Superior temporal gyrus (tissue), 1 donor: ENCODE measurements around the gene GDF11.

Experiments
- DNase-seq: peaks from one replicate; pipeline ENCODE4 v3.0.0-alpha.2; 2016; ENCODE audit errors: extremely low spot score

The GDF11 gene

DNA sequence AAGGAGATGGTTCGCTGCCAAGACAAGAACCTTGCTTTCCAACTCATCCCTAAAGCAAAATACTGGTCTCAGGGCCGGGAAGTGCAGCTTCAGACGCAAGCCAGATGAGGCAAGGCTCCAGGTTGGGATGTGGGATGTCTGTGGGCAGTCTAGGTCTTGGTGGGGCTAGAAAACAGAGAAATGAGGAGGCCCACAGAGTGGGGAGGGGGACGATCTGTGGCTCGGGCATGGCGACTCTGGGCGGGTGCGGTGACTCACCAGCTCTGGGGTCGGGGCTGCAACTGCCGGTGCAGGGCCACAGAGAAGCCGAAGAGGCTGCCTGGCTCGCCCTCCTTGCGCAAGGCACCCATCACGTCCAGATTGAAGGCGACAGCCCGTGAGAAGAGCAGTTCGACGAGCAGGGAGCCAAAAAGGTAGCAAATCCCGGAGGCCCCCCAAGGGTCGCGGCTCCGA, 35.7 kb upstream of the GDF11 start:
- no peak for DNase-seq

DNA sequence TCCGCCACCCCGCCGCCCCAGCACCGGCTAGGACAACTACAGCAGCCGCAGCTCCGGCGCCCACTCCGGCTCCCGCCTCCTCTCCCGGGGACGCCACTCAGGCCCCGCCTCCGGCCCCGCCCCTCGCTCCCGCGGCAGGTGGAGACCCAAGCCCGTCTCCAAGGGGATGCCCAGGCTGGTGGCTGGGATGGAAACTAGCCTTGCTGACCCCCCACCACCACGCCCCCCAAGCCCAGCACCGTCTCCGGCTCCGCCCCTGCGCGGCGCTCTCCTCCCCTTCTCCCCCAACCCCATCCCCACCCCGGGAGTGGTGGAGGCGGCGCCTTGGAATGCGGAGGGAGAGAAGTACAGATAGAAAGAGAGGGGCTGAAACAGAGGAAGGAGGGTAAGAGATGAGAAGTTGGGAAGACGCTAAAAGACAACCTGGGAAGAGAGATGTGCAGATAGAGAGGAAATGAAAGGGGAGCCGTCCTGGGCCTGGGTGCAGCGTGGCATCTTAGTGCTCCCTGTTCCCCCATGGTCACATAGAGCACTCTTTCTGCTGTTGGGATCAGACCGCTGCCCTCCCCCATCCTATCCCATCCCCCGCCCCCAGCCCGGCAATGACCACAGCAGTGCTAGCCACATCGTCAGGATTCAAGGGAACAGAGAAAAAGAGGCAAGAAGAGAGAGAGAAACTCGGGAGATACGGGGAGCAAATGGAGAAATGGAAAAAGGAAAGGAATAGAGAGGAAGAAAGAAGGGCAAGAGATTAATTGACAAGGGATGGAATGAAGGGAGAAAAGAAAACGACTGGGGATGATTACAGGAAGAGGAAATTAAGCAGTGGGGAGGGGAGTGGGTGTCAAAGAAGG, 34.9 kb upstream of the GDF11 start, which contains the start of gene ITGA7:
Gene ITGA7 (minus strand): TSS at position 64 of the 854 bp plus-strand sequence. CDS start 222 bp downstream, outside the sequence.
- DNase-seq = no peak

DNA sequence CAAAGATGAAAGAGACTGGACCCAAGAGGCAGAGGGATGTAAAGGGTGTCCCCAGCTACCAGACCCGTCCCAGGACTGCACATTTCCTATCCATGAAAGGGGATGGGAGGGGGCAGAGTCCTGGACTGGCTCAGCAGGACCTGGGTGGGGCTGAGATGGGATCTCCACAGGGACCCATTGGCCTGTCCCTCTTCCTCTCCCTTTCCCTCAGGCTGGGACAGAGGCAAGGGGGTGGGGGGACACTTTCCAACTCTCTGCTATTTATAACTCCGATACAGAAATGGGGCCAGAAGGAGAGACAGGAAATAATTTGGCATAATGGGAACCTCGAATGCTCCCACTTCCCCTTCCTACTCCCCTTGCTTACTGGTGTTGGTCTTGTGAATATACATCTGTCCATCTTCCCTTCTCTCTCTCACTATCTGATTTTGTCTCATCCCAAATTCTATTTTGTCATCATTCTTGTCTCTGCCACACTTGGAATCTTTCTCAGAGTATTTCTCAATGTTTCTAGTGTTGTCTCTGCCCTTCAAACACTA, 34.2 kb upstream of the GDF11 start:
- DNase-seq = no peak

DNA sequence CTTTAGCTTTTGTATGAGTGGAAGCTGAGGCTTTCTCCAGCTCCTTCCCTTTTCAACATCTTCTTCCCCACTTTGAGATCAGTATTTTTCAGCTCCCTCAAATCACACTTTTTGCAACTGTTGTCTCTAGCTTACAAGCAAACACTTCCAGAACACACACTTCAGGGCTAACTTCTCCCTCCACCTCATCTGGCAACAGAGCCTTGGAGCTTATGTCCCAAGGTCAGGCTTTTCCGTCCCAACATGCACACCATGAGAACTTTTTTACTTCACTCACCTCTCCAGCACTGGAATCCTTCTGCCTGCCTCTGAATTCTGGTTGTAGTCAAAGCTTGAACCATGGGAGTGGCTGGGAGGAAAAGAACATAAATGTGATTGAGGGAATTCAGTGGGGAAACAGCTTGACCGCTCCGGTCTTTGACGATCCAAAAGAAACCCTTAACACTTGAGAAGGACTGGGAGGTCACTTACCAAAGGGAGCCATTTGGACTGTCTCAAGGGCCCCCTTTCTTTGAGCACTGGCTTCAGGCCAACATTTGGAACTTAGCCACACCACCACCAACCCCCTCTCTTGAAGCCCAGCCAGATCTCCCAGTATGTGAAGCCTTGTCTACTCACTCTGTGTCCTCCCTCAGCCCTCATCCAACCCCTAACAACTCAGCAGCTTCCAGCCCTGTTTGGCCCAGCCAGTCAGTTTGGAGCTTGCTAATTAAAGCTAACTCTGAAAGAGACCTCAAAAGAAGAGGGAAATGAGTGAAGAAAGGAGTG, 31.0 kb upstream of the GDF11 start:
- DNase-seq = peak; percentile 18

DNA sequence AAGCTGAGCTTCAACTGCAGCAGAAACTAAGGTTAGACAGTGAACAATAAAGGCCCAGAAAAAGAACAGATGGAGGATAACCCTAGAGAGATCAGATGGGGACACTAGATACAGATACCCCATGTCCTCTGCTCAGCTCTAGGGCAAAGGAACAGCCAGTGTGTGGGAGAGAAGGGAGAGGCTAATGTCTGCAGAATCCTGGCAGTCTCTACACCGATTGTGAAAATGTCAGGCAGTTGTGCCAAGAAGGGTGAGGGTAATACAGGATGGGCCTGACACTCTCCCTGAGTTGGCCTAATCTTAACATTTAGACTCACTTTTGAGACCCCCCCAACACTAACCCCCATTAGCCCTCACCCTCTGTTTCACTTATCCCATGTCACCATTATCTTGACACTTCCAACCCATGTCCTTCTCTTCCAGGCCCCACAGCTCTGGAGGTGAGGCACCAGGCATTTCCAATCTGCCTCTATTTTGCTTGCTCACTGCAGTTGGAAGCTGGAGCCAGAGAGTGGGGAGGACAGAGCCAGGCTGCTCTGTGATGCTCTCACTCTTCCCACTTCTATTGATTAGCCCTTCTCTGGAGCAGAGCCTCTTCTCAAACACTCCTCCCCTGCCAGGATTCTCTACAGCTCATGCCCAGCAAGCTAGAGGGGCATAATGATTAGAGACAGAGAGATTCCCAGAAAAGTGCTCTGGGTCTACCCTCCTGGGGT, 30.1 kb upstream of the GDF11 start:
- DNase-seq = no peak

DNA sequence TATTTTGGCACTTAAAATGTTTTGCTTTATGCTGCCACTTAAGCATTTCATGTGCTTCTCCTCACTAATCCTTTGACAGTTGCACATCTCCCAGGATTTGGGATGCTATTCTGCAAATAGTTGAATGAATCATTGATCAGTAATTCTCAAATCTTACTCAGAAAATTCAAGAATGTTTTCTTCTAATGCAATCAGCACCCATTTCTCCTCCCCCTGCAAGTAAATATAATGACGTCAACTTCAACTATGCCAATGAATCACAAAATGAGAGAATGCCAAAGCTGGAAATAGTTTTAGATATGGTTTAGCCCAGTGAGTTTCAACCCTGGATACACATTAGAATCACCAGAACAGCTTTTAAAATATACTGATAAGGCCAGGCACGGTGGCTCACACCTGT, 29.2 kb upstream of the GDF11 start:
- peak; percentile 8 for DNase-seq

DNA sequence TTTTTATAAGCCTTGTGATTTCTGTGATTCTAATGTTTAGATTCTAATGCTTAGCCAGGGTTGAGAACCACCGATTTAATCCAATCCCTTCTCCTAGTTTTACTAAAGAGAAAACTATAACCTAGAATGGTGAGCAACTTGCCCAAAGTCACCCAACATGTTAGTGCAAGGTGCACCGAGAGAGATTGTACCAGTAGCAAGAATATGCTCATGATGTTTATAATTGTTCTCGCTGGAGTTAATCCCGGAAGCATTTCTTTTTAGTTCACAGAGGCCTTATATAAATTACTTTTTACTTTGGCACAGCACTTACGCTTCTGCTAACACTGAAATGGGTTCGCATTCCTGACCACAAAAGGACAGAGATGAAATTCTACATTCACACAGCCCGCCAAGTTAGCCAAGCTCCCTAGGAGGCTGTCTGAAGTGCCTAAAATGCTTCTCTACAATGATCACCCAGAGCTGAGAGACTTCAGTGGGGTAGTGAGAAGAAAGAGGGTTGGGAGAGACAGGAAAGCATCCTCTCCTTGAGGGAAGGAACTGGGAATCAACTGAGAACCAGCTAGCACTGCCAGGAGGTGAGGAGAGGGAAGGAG, 27.7 kb upstream of the GDF11 start:
- DNase-seq = no peak

DNA sequence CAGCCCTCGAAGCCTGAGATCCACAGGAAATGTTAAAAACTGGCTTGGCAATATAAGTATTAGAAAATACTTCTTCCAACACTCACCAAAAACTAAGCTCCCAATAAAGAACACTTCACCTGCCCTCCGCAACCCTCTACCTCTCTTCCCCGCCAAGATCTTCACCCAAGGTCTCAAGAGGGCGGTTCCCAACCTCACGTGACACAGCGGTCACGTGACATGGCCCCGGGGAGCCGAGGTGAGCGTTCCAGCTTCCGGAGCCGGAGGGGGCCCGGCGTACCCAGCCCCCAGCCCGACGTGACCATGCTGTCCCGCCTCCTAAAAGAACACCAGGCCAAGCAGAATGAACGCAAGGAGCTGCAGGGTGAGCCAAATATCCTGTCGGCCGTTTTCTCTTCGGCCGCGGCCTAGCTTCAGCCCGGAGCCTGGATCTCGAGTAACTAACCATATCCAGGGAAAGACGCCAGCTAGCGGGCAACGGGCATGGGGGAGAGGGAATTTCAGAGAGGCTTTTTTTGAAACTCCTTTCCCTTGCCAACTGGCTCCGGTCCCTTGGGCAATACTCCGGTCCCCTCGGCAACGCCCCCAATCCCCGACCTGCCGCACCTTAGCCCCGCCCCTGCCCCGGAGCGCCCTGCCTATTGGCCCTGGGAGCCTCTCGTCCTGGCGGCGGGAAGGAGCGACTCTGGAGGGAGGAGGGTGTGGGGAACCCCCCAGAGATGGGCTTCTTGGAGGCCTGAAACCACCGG, 26.9 kb upstream of the GDF11 start, which contains the start of gene BLOC1S1:
Gene BLOC1S1 (plus strand): TSS at position 214 of the 749 bp plus-strand sequence. CDS start 6 bp downstream, at position 220.
- peak; percentile 94 for DNase-seq

DNA sequence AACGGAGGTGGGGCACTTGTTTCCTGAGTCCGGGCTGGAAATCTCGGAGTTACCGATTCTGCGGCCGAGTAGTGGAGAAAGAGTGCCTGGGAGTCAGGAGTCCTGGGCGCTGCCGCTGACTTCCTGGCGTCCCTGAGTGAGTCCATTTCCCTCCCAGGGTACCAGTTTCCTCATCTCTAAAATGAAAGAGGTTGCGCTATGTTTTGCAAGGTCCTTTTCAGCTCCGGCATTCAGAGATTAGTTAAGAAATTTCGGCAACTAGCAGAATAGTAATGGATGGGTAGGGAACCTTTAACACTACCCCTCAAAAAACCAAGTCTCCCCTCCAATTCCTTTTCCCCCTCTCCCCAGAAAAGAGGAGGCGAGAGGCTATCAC, 26.4 kb upstream of the GDF11 start:
- DNase-seq = no peak

DNA sequence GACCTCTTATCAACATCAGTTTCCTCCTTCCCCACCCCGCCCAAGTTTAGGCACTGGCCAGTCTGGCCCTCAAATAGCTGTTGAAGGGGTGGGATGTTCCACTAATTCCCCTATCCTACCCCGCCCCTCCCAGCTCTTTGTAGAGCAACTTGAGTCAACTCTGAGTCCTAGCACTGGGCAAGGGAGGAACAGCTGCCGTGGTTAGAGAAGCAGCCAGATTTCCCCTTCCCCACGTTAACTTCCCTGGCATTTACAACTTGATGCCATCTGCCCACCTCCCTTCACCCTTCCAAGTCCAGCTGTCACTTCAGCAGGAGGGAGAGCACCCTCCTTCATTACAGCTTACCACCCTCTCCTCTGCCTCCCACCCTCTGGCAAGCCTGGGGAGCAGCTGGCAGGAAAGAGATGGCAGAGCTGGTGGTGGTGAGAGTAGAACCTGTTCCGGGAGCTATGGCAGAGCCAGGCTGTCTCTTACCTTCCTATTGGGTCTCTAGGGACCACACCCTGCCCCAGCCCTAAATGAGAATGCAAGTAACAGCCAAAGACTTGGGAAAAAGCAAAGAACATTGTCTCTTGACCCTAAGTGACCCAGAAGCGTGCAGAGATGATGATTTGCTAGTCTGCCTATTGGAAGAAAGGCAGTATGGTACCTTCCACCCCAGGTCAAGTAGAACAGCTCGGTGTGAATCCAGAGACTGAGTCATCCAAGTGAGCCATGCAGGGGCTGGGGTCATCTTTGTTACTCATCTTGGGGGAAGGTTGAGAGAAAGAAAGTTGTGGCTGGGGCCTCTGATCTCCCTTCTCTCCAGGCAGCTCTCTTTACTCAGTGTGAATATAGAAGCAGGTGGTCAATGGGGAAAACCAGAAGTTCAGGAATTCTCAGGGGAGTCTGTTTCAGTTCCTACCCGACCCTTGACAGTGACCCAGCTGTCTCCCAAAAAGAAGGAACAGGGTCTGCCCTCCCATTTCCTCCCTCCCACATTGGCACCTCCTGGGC, 25.6 kb upstream of the GDF11 start:
- no peak for DNase-seq

DNA sequence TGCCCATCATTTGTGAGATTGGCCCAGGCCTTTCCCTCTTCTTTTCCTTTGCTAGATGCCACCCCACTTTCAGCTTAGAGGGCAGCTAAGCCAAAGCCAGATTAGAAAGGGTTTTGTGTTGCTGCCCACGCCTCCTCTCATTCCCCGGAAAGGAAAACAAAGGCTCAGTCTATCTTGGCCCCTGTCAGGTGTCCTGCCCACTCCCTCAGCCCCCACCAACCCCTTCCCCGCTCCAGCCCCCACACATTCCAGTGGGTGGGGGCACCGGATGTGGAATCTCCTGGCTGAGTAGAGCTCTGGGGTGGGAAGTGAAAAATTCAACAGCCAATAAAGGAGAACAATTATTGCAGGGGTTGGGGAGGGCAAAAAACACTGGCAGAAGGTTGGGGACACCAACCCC, 24.9 kb upstream of the GDF11 start:
- DNase-seq = no peak

DNA sequence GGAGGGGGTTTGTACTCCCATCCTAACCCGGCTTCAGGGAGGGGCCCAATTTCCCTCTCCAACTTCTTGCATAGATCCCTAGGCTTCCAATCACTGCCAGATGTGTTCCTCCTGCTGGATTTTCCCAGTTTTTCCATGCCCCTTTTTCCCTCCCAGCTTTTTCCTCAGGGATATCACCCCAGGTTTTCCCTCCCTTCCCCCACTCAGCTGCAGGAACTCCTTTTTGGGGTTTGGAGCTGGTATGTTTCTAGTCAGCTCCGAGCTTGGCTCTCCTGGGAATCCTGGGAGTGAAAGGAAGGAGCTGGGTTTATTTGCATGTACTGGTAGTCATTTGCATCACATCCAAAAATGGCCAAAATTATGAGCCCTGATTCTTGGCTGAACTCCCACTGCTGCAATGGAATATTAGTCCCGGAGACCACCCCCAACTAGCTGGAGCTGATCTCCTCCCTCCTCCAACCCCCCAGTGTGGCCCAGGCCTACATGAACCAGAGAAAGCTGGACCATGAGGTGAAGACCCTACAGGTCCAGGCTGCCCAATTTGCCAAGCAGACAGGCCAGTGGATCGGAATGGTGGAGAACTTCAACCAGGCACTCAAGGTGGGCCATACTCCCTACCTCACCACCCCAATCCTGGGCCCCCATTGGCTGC, 24.2 kb upstream of the GDF11 start:
- DNase-seq = no peak

DNA sequence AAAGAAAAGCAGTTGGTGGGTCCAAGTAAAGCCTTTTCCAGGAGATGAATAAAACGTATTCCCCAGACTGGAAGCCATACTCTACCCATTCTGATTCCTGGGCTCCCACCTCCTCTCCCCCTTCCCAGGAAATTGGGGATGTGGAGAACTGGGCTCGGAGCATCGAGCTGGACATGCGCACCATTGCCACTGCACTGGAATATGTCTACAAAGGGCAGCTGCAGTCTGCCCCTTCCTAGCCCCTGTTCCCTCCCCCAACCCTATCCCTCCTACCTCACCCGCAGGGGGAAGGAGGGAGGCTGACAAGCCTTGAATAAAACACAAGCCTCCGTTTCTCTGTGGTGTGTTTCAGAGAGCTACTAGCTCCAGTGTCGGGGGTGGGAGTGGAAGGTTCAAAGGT, 23.6 kb upstream of the GDF11 start:
- no peak for DNase-seq

DNA sequence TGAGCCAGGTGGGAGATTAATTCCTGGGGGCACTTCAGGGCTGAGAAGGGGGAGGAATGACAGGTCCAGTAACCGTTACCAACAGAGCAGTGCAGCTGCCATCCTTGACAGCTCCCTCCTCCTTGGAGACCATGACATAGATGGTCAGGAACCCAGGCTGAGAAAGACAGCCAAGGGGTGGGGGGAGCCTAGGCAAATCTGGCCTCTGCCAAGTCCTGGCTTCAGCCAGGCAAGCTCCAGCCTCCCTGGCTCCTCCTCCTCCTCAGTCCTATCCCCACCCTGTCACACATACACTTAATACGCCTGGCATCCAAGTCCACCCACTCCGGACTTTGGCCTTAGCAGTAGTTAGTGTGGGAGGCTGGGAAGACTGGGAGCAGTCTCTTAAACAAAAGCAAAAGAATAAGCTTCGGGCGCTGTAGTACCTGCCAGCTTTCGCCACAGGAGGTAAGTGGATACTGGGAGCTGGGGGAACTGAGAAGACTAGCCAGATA, 22.8 kb upstream of the GDF11 start, which contains the start of gene RDH5:
Gene RDH5 (plus strand): TSS at position 323 of the 494 bp plus-strand sequence. CDS start 792 bp downstream, outside the sequence.
- peak; percentile 12 for DNase-seq

DNA sequence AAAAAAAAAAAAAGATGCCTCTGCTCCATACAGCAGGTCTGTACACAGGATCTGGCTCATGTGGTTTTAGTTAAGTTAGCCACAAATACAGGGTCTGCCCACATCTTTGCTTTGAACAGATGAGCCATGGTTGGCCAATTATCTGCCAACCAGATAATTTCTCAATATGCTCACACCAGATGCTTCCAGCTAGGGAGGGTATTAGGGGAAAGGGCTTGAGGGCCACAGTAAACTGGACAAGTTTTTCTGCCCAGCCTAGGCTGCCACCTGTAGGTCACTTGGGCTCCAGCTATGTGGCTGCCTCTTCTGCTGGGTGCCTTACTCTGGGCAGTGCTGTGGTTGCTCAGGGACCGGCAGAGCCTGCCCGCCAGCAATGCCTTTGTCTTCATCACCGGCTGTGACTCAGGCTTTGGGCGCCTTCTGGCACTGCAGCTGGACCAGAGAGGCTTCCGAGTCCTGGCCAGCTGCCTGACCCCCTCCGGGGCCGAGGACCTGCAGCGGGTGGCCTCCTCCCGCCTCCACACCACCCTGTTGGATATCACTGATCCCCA, 22.0 kb upstream of the GDF11 start:
- peak; percentile 62 for DNase-seq

DNA sequence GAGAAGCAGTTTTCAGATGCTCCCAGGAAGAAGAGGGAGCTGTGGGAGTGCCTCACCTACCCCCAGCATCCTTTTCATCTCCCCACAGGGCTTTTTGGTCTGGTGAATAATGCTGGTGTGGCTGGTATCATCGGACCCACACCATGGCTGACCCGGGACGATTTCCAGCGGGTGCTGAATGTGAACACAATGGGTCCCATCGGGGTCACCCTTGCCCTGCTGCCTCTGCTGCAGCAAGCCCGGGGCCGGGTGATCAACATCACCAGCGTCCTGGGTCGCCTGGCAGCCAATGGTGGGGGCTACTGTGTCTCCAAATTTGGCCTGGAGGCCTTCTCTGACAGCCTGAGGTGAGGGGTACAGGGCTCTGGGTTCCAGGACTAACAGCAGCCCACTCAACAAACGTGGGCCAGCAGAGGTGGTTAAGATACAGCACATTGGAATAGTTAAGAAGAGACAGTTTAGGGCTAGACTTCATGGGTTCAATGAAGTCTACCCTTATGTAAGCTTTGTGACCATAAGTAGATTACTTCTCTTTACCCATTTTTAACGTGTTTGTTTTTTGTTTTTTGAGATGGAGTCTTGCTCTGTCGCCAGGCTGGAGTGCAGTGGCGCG, 21.2 kb upstream of the GDF11 start:
- peak; percentile 9 for DNase-seq

DNA sequence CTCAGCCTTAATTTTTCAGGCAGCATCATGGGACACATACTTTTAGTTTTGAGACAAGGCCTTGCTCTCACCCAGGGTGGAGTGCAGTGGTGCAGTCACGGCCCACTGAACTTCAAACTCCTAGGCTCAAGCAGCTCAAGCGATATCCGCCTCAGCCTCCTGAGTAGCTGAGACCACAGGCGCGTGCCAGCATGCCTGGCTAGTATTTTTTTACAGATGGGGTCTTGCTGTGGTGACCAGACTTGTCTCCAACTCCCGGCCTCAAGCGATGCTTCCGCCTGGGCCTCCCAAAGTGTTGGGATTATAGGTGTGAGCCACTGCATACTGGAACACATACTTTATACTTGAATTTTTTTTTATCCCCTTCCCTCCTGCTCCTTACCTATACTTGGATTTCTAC, 20.0 kb upstream of the GDF11 start:
- no peak for DNase-seq
